B cell (primary cell): Measurements from ENCODE around the gene MMS19. TPM values are rescaled to one million over a fixed set of nuclear protein-coding genes. Genes with fewer than 3 reads are reported as not detected.
A peak's percentile ranks its signal among the peaks of the same experiment; 100 is the strongest.

ENCODE experiments used
- ATAC-seq: fragments of 200-7000 bp; cut with Tn5 transposase; one replicate; pipeline ENCODE4 v1.10.0; 2021; ENCODE audit warnings: low read depth, mild to moderate bottlenecking, moderate number of reproducible peaks, moderate library complexity
- CTCF ChIA-PET: fragments of 350-600 bp; sonication (Branson Sonifier 250); formaldehyde crosslinking; loops from one replicate; lab custom pipeline; 2021; ENCODE audit warnings: antibody characterized with exemption, inconsistent platforms; lab: Charles Lee
- POLR2A ChIA-PET: fragments of 350-600 bp; sonication (Branson Sonifier 250); formaldehyde crosslinking; loops from one replicate; lab custom pipeline; 2021; ENCODE audit warnings: antibody characterized with exemption; lab: Charles Lee
- DNase-seq: peaks from one replicate; pipeline ENCODE4 v3.0.0; 2013
- H2AFZ ChIP-seq: 2 replicates; pipeline ENCODE4 v1.6.1; 2012; ENCODE audit warnings: mild to moderate bottlenecking, low read depth, low read length; ENCODE audit not compliant: insufficient read depth, poor library complexity, severe bottlenecking
- H3K27ac ChIP-seq, 2 donors: 1 replicate in 1 of 2; 2 replicates in 1 of 2; pipeline ENCODE4 v1.5.1; 2012 to 2013; ENCODE audit warnings: low read length in 2 of 2, mild to moderate bottlenecking in 2 of 2, moderate library complexity in 1 of 2
- H3K27me3 ChIP-seq, 4 experiments: fragments of 200-600 bp in 1 of 4; sonication (generic) in 1 of 4; replicated peaks in 1 of 4; 1 replicate in 2 of 4; 2 replicates in 2 of 4; pipeline versions ENCODE4 v1.6.1 to v1.7.0; 2013 to 2016; ENCODE audit warnings: low read length in 3 of 4, mild to moderate bottlenecking in 2 of 4, mixed read lengths in 1 of 4, moderate library complexity in 1 of 4; ENCODE audit not compliant: insufficient read depth in 4 of 4, control insufficient read depth in 3 of 4; ENCODE audit errors: control extremely low read depth in 1 of 4
- H3K36me3 ChIP-seq, 2 experiments: replicated peaks in 1 of 2; 1 replicate in 1 of 2; 2 replicates in 1 of 2; pipeline versions ENCODE4 v1.6.1 to v1.7.1; 2013; ENCODE audit warnings: low read length in 1 of 2; ENCODE audit not compliant: insufficient read depth in 2 of 2, control insufficient read depth in 1 of 2; ENCODE audit errors: control extremely low read depth in 1 of 2, extremely low read depth in 1 of 2
- H3K4me1 ChIP-seq, 2 donors: fragments of 200-600 bp in 1 of 2; sonication (generic) in 1 of 2; 1 replicate in 1 of 2; 2 replicates in 1 of 2; pipeline versions ENCODE4 v1.5.1 to v1.6.1; 2013 to 2017; ENCODE audit warnings: low read length in 2 of 2; ENCODE audit not compliant: control insufficient read depth in 2 of 2, insufficient read depth in 2 of 2
- H3K4me2 ChIP-seq: replicated peaks from 2 replicates; pipeline ENCODE3; 2012; ENCODE audit warnings: mild to moderate bottlenecking, low read depth, low read length; ENCODE audit not compliant: poor library complexity, severe bottlenecking
- H3K4me3 ChIP-seq, 5 experiments: fragments of 200-600 bp in 1 of 5; sonication (generic) in 1 of 5; 1 replicate in 3 of 5; 2 replicates in 2 of 5; pipeline versions ENCODE4 v1.5.1 to v1.7.0; 2011 to 2016; ENCODE audit warnings: low read length in 4 of 5, mild to moderate bottlenecking in 4 of 5, low read depth in 2 of 5, control low read depth in 1 of 5, moderate library complexity in 1 of 5; ENCODE audit not compliant: insufficient read depth in 1 of 5; ENCODE audit errors: control extremely low read depth in 1 of 5, extremely low read depth in 1 of 5
- H3K79me2 ChIP-seq: fragments of 200-600 bp; sonication (generic); one replicate; pipeline ENCODE4 v1.6.0; 2016; ENCODE audit warnings: low read length; ENCODE audit not compliant: control insufficient read depth, insufficient read depth
- H3K9ac ChIP-seq: fragments of 200-600 bp; sonication (generic); 2 replicates; pipeline ENCODE4 v1.6.1; 2017; ENCODE audit warnings: mild to moderate bottlenecking, low read length, moderate library complexity
- H3K9me3 ChIP-seq, 3 donors: one replicate each; pipeline versions ENCODE4 v1.6.1 to v1.7.1; 2013; ENCODE audit warnings: low read length in 2 of 3; ENCODE audit not compliant: control insufficient read depth in 2 of 3, insufficient read depth in 1 of 3; ENCODE audit errors: control extremely low read depth in 1 of 3
- H4K20me1 ChIP-seq: 2 replicates; pipeline ENCODE4 v1.6.0; 2012; ENCODE audit warnings: mild to moderate bottlenecking, low read length; ENCODE audit not compliant: insufficient read depth, control insufficient read depth, poor library complexity, severe bottlenecking
- H3K27ac Mint-ChIP-seq: one replicate; pipeline ENCODE4 v1.8.0; 2021; ENCODE audit warnings: mixed read lengths
- H3K27me3 Mint-ChIP-seq: one replicate; pipeline ENCODE4 v1.8.0; 2021; ENCODE audit warnings: mixed read lengths
- H3K4me1 Mint-ChIP-seq: one replicate; pipeline ENCODE4 v1.8.0; 2021; ENCODE audit warnings: mixed read lengths
- H3K4me3 Mint-ChIP-seq: one replicate; pipeline ENCODE4 v1.8.0; 2021; ENCODE audit warnings: mixed read lengths
- H3K9me3 Mint-ChIP-seq: one replicate; pipeline ENCODE4 v1.8.0; 2022; ENCODE audit warnings: mixed read lengths; ENCODE audit not compliant: insufficient read depth
- CTCF ChIP-seq: fragments of 200-600 bp; IDR thresholded peaks from one replicate; pipeline ENCODE4 v1.8.0; 2022; ENCODE audit warnings: antibody characterized with exemption, mild to moderate bottlenecking
- EZH2 ChIP-seq: IDR thresholded peaks from 2 replicates; pipeline ENCODE4 v1.6.1; 2012; ENCODE audit warnings: borderline replicate concordance, low read depth, mild to moderate bottlenecking, moderate library complexity, low read length; ENCODE audit not compliant: insufficient read depth, poor library complexity, severe bottlenecking
- WGBS: methylation state at CpG from one replicate; pipeline ENCODE4 v1.1.5; 2013; ENCODE audit warnings: missing lambda C conversion rate; ENCODE audit not compliant: insufficient coverage; 5-methylcytosine and 5-hydroxymethylcytosine counted together
- intact Hi-C: fragments of 100-400 bp; cut with micrococcal nuclease; formaldehyde crosslinking; loops from one replicate; pipeline ENCODE4 v1.10.0; 2022
- polyA plus RNA-seq: library from polyadenylated mRNA; depleted of rRNA; stranded (reverse); fragments of >200 nt; gene quantifications from 2 replicates; pipeline ENCODE4 v1.2.3, GENCODE V29; 2012
- total RNA-seq, 2 donors: library from RNA; stranded (reverse); fragments of 120-200 nt in 1 of 2; gene quantifications; 1 replicate in 1 of 2; 2 replicates in 1 of 2; pipeline versions ENCODE4 v1.2.3 to v1.2.4, GENCODE V29; 2013 to 2022

MMS19 gene
- total and polyA plus RNA-seq, 2 donors (not counting 1 experiment from before 2014, with no cell fraction given), result 82.1 to 102 TPM

GRCh38 chr10:97428572-97428981, 69.6 kb downstream of the MMS19 start:
- POLR2A ChIA-PET, result no interaction called here
- H3K79me2 ChIP-seq, result peaks cover 35% of the 10 kb centered on the region
- H3K9ac ChIP-seq, result no peak overlapping the region

More at GRCh38 chr10:97428572-97428981, 69.6 kb downstream of the MMS19 start:
- ATAC-seq (no peak), DNase-seq (no peak)
- H3K4me2 ChIP-seq, result peak overlapping the region; percentile 19
- CTCF ChIA-PET, result interaction anchor here (1.1 kb wide), 1 partner anchor 14 kb away, joined by 3 read pairs; no protein-coding TSS in a partner anchor
- Mint-ChIP-seq H3K9me3 (no peaks in the 10 kb centered on the region), H3K4me3 (peak overlapping the region; percentile 67), H3K27me3 (no peaks in the 10 kb centered on the region), H3K27ac (peak overlapping the region; percentile 50), H3K4me1 (peaks cover 39% of the 10 kb centered on the region)
- H3K27me3 ChIP-seq, result no peaks in the 10 kb centered on the region
- intact Hi-C loops, result no loop called here
- H3K36me3 ChIP-seq, result peaks cover 5 to 36% of the 10 kb centered on the region in 2 experiments
- WGBS, result no CpG with 5 or more reads among the region's 4 CpGs
- peaks cover 7% of the 10 kb centered on the region for H4K20me1 ChIP-seq
- H2AFZ ChIP-seq, result no peak overlapping the region
- no peak for TF ChIP-seq CTCF
- TF ChIP-seq EZH2, result no peak
- H3K27ac ChIP-seq, result peak overlapping the region in 1 of 2 donors; percentile 40
- H3K4me1 ChIP-seq, result peaks cover 21 to 31% of the 10 kb centered on the region in 2 donors
- H3K4me3 ChIP-seq, result no peak overlapping the region
- H3K9me3 ChIP-seq, result no peaks in the 10 kb centered on the region
